ENCODE measurements around the gene CHCHD3. TPM values are rescaled to one million over a fixed set of nuclear protein-coding genes. Genes with fewer than 3 reads are reported as not detected.

CHCHD3 gene
- total RNA-seq, 1 experiment from 2014 or later: 114 TPM

- H3K4me1 Mint-ChIP-seq: peaks cover 15% of the 10 kb centered on the region
- DNase-seq (ENCODE audit: low spot score) (no peak), ATAC-seq (no peak)
- no peaks in the 10 kb centered on the region for H3K27me3 Mint-ChIP-seq (ENCODE audit: low read depth)
- H3K36me3 Mint-ChIP-seq: no peaks in the 10 kb centered on the region
- H3K9me3 Mint-ChIP-seq: no peaks in the 10 kb centered on the region
- no peak for TF ChIP-seq ZNF671 (CRISPR knock-in tag; IDR thresholded peaks at IDR 0.05)
- no peak for TF ChIP-seq SOX15 (CRISPR knock-in tag; IDR thresholded peaks at IDR 0.05)
- no peak for TF ChIP-seq GABPB1 (CRISPR knock-in tag; IDR thresholded peaks at IDR 0.05)
- no peak for TF ChIP-seq ELF4 (CRISPR knock-in tag; IDR thresholded peaks at IDR 0.05; ENCODE audit: low read depth)
- no peak for TF ChIP-seq OVOL2 (CRISPR knock-in tag; IDR thresholded peaks at IDR 0.05; ENCODE audit: borderline replicate concordance)
- no peak for TF ChIP-seq E2F1 (CRISPR knock-in tag; IDR thresholded peaks at IDR 0.05)
- TF ChIP-seq RELA (CRISPR knock-in tag; IDR thresholded peaks at IDR 0.05; ENCODE audit: borderline replicate concordance): no peak
- no peak for TF ChIP-seq ZNF512 (CRISPR knock-in tag; IDR thresholded peaks at IDR 0.05; ENCODE audit: borderline replicate concordance)
- TF ChIP-seq, protein P1, sequence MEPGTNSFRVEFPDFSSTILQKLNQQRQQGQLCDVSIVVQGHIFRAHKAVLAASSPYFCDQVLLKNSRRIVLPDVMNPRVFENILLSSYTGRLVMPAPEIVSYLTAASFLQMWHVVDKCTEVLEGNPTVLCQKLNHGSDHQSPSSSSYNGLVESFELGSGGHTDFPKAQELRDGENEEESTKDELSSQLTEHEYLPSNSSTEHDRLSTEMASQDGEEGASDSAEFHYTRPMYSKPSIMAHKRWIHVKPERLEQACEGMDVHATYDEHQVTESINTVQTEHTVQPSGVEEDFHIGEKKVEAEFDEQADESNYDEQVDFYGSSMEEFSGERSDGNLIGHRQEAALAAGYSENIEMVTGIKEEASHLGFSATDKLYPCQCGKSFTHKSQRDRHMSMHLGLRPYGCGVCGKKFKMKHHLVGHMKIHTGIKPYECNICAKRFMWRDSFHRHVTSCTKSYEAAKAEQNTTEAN (CRISPR knock-in tag; IDR thresholded peaks at IDR 0.05): no peak
- no peak for TF ChIP-seq NR2C2 (CRISPR knock-in tag; IDR thresholded peaks at IDR 0.05)
- TF ChIP-seq, protein P2, sequence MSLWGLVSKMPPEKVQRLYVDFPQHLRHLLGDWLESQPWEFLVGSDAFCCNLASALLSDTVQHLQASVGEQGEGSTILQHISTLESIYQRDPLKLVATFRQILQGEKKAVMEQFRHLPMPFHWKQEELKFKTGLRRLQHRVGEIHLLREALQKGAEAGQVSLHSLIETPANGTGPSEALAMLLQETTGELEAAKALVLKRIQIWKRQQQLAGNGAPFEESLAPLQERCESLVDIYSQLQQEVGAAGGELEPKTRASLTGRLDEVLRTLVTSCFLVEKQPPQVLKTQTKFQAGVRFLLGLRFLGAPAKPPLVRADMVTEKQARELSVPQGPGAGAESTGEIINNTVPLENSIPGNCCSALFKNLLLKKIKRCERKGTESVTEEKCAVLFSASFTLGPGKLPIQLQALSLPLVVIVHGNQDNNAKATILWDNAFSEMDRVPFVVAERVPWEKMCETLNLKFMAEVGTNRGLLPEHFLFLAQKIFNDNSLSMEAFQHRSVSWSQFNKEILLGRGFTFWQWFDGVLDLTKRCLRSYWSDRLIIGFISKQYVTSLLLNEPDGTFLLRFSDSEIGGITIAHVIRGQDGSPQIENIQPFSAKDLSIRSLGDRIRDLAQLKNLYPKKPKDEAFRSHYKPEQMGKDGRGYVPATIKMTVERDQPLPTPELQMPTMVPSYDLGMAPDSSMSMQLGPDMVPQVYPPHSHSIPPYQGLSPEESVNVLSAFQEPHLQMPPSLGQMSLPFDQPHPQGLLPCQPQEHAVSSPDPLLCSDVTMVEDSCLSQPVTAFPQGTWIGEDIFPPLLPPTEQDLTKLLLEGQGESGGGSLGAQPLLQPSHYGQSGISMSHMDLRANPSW (CRISPR knock-in tag; conservative IDR thresholded peaks at IDR 0.05; ENCODE audit: low read depth): no peak
- TF ChIP-seq MYBL2 (CRISPR knock-in tag; IDR thresholded peaks at IDR 0.05): no peak
- TF ChIP-seq GTF2I (CRISPR knock-in tag; conservative IDR thresholded peaks at IDR 0.05): no peak
- no peak for TF ChIP-seq JAZF1 (CRISPR knock-in tag; IDR thresholded peaks at IDR 0.05)
- no peak for TF ChIP-seq ATF6 (CRISPR knock-in tag; IDR thresholded peaks at IDR 0.05)
- TF ChIP-seq AFF4 (CRISPR knock-in tag; IDR thresholded peaks at IDR 0.05; ENCODE audit: borderline replicate concordance): no peak
- TF ChIP-seq, protein P3, sequence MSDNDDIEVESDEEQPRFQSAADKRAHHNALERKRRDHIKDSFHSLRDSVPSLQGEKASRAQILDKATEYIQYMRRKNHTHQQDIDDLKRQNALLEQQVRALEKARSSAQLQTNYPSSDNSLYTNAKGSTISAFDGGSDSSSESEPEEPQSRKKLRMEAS (CRISPR knock-in tag; IDR thresholded peaks at IDR 0.05): no peak
- TF ChIP-seq GRHL2 (CRISPR knock-in tag; IDR thresholded peaks at IDR 0.05; ENCODE audit: insufficient replicate concordance, severe bottlenecking): no peak
- TF ChIP-seq ZNF532 (CRISPR knock-in tag; IDR thresholded peaks at IDR 0.05; ENCODE audit: borderline replicate concordance): no peak
- no peak for TF ChIP-seq JUN (CRISPR knock-in tag; IDR thresholded peaks at IDR 0.05)
- ChIA-PET CTCF (no interaction called here), POLR2A (no interaction called here)
- H3K27ac Mint-ChIP-seq: no peak overlapping the region
- no peak overlapping the region for H3K4me3 Mint-ChIP-seq
Measured at GRCh38 chr7:132944774-132945173, 137.1 kb downstream of the CHCHD3 start.

Measured in WTC11 (cell line).